Peyer's patch (tissue), 4 donors: ENCODE results near the gene NOX5. TPM values are rescaled to one million over a fixed set of nuclear protein-coding genes. Genes with fewer than 3 reads are reported as not detected.

Source experiments
- DNase-seq, 3 donors: peaks; one replicate each; pipeline ENCODE4 v3.0.0-alpha.2; 2017 to 2019
- H3K27ac ChIP-seq, 4 donors: fragments of 200-600 bp; sonication (generic); one replicate each; pipeline ENCODE4 v1.5.1; 2016 to 2019
- H3K27me3 ChIP-seq, 2 donors: fragments of 200-600 bp; sonication (generic); one replicate each; pipeline ENCODE4 v1.5.1; 2019
- H3K36me3 ChIP-seq, 3 donors: fragments of 200-600 bp; sonication (generic); one replicate each; pipeline ENCODE4 v1.5.1; 2016 to 2019
- H3K4me1 ChIP-seq, 4 donors: fragments of 200-600 bp; sonication (generic); one replicate each; pipeline ENCODE4 v1.5.1; 2016 to 2019
- H3K4me3 ChIP-seq, 4 donors: fragments of 200-600 bp; sonication (generic); 1 replicate in 3 of 4; 2 replicates in 1 of 4; pipeline ENCODE4 v1.5.1; 2016 to 2019; ENCODE audit warnings: mild to moderate bottlenecking in 1 of 4
- H3K9me3 ChIP-seq, 4 donors: fragments of 200-600 bp; sonication (generic); one replicate each; pipeline ENCODE4 v1.5.1; 2016 to 2019; ENCODE audit warnings: mild to moderate bottlenecking in 1 of 4
- CTCF ChIP-seq, 6 experiments: fragments of 450-650 bp in 4 of 6; fragments of 200-600 bp in 2 of 6; sonication (generic) in 1 of 6; IDR thresholded peaks; one replicate each; pipeline ENCODE4 v1.5.1; 2017 to 2019; ENCODE audit warnings: antibody characterized with exemption in 6 of 6, mild to moderate bottlenecking in 3 of 6, moderate library complexity in 1 of 6
- POLR2A ChIP-seq, 2 donors: fragments of 450-650 bp; IDR thresholded peaks; one replicate each; pipeline ENCODE4 v1.5.1; 2017; ENCODE audit warnings: antibody characterized with exemption in 2 of 2, mild to moderate bottlenecking in 2 of 2, moderate library complexity in 2 of 2
- total RNA-seq, 4 donors: library from RNA; depleted of rRNA; stranded (reverse); fragments of >200 nt; gene quantifications; one replicate each; pipeline ENCODE4 v1.1.0, GENCODE V29; 2016

NOX5 gene
- total RNA-seq, 4 donors from 2014 or later = 0.13 to 5.0 TPM; not detected in 2

GRCh38 chr15:69087366-69087976 is 73.0 kb downstream of the NOX5 start:
- no peaks in the 10 kb centered on the region for H3K27me3 ChIP-seq
- no peaks in the 10 kb centered on the region for H3K36me3 ChIP-seq
- no peak overlapping the region for H3K27ac ChIP-seq
- TF ChIP-seq CTCF (IDR thresholded peaks at IDR 0.05) = no peak
- TF ChIP-seq POLR2A (IDR thresholded peaks at IDR 0.05) = no peak
- H3K4me1 ChIP-seq = no peaks in the 10 kb centered on the region
- no peaks in the 10 kb centered on the region for H3K9me3 ChIP-seq
- no peak overlapping the region for H3K4me3 ChIP-seq
- no peak for DNase-seq

DNA sequence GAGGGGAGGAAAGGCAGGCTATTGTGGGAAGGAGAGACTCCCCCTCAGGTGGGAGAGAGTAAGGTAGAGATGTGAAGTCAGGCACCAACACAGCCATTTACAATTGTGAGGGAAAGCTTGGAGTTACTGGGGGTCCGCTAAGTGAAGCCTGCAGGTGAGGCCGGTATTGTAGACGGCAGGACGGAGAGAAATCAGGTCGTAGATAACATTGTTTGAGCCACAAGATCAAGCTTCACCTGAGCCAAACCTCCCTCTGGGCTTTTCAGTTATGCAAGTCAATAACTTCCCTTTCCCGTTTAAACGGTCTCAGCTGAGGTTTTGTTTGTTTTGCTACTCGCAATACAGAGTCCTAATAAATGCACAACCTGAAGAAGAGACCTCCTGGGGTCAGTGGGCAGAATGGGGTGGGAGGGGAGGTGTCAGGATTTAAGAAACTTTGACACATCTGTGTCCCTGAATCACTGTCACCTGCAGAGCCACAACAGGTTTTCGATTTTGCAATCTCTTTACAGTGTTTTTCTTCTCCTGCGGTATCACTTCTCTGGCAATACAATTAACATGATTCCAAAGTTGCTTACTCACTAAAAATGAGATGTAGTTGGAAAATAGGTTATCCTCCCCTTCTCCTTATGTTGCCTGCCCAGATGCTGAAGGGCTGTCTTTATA is 73.9 kb downstream of the NOX5 start:
- DNase-seq = no peak
- H3K4me3 ChIP-seq = no peak overlapping the region

GRCh38 chr15:69089258-69089657 is 74.8 kb downstream of the NOX5 start:
- no peak for DNase-seq
- TF ChIP-seq POLR2A (IDR thresholded peaks at IDR 0.05) = no peak
- TF ChIP-seq CTCF (IDR thresholded peaks at IDR 0.05) = no peak
- Histone ChIP-seq H3K4me1 (no peaks in the 10 kb centered on the region), H3K9me3 (no peaks in the 10 kb centered on the region), H3K4me3 (no peak overlapping the region), H3K36me3 (no peaks in the 10 kb centered on the region), H3K27me3 (no peaks in the 10 kb centered on the region), H3K27ac (no peak overlapping the region)

More for the DNA sequence above, 73.9 kb downstream of the NOX5 start:
- Histone ChIP-seq H3K27ac (no peak overlapping the region), H3K36me3 (no peaks in the 10 kb centered on the region), H3K4me1 (no peaks in the 10 kb centered on the region), H3K27me3 (no peaks in the 10 kb centered on the region), H3K9me3 (no peaks in the 10 kb centered on the region)
- TF ChIP-seq POLR2A (IDR thresholded peaks at IDR 0.05) = no peak
- no peak for TF ChIP-seq CTCF (IDR thresholded peaks at IDR 0.05)

- no peak overlapping the region for H3K4me3 ChIP-seq
- no peaks in the 10 kb centered on the region for H3K9me3 ChIP-seq
- H3K36me3 ChIP-seq = no peaks in the 10 kb centered on the region
- no peak overlapping the region for H3K27ac ChIP-seq
- TF ChIP-seq POLR2A (IDR thresholded peaks at IDR 0.05) = no peak
- no peak for TF ChIP-seq CTCF (IDR thresholded peaks at IDR 0.05)
- no peaks in the 10 kb centered on the region for H3K4me1 ChIP-seq
- no peaks in the 10 kb centered on the region for H3K27me3 ChIP-seq
- DNase-seq = no peak
Observed at GRCh38 chr15:69090197-69090948, 75.9 kb downstream of the NOX5 start.

DNA sequence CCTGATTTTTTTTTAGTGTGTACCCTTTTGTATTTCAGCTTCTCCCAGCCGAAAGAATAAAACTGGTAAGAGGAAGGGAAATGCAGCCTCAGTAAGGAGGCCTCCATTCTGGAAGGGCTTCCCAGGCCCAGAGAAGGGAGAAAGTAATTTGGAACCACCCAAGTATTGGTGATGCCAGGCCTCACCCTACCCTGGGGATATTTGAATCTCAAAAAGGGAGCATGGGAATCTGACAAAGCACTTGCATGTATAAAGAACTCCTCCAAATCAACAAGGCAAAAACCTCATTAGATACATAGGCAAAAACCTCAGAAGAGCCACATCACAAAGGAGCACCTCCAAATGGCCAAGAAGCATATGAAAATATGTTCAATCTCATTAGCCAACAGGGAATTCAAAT is 77.2 kb downstream of the NOX5 start:
- DNase-seq = no peak
- Histone ChIP-seq H3K36me3 (no peaks in the 10 kb centered on the region), H3K9me3 (no peaks in the 10 kb centered on the region), H3K4me3 (no peak overlapping the region), H3K4me1 (no peaks in the 10 kb centered on the region), H3K27me3 (no peaks in the 10 kb centered on the region), H3K27ac (no peak overlapping the region)
- TF ChIP-seq CTCF (IDR thresholded peaks at IDR 0.05) (no peak), POLR2A (IDR thresholded peaks at IDR 0.05) (no peak)
